Measurements from ENCODE around the gene FAM161A. TPM values are rescaled to one million over a fixed set of nuclear protein-coding genes. Genes with fewer than 3 reads are reported as not detected.

Gene FAM161A
- total RNA-seq, 1 donor from 2014 or later, result 2.8 TPM

Other genes starting within 250 kb of the FAM161A start
- 203 and 220 TPM in 2 replicates for gene CCT4, start 34.6 kb upstream of the FAM161A start, total RNA-seq
- gene COMMD1, start 51.6 kb upstream of the FAM161A start, total RNA-seq, result 30.3 and 32.0 TPM in 2 replicates